IMR-90 (cell line): Measurements from ENCODE around the gene SRPK2. TPM values are rescaled to one million over a fixed set of nuclear protein-coding genes. Genes with fewer than 3 reads are reported as not detected.

Experiments
- ATAC-seq: fragments of 200-7000 bp; cut with Tn5 transposase; 2 replicates; pipeline ENCODE4 v1.9.1; 2020; ENCODE audit warnings: low read depth, mild to moderate bottlenecking, moderate library complexity
- BruUV-seq: library from RNA; stranded (reverse); fragments of 400-500 nt; replicated peaks from 2 replicates; lab custom pipeline; 2021; lab: Mats Ljungman, UMichigan
- CTCF ChIA-PET: fragments of 300-600 bp; formaldehyde crosslinking; extraction: SDS; loops from one replicate; lab custom pipeline; 2021; ENCODE audit warnings: antibody characterized with exemption; lab: Yijun Ruan, JAX
- POLR2A ChIA-PET: fragments of 300-600 bp; sonication (Branson Sonifier 250); formaldehyde crosslinking; loops from one replicate; lab custom pipeline; 2022; ENCODE audit warnings: antibody characterized with exemption; ENCODE audit not compliant: unreplicated experiment; lab: Charles Lee
- DNase-seq: peaks from one replicate; pipeline ENCODE4 v3.0.0; 2013
- H2AFZ ChIP-seq: replicated peaks from 2 replicates; pipeline ENCODE3; 2013; ENCODE audit warnings: low read length, mild to moderate bottlenecking; ENCODE audit not compliant: poor library complexity
- H2AK5ac ChIP-seq: 2 replicates; pipeline ENCODE4 v1.6.1; 2013; ENCODE audit warnings: low read depth, low read length, inconsistent platforms
- H2AK9ac ChIP-seq: replicated peaks from 2 replicates; pipeline ENCODE3; 2013; ENCODE audit warnings: mild to moderate bottlenecking, low read depth, low read length, moderate library complexity; ENCODE audit not compliant: poor library complexity
- H2BK120ac ChIP-seq: 2 replicates; pipeline ENCODE4 v1.6.1; 2013; ENCODE audit warnings: low read depth, low read length, inconsistent platforms
- H2BK15ac ChIP-seq: 3 replicates; pipeline ENCODE4 v1.6.1; 2013; ENCODE audit warnings: low read depth, low read length, inconsistent platforms
- H2BK20ac ChIP-seq: 2 replicates; pipeline ENCODE4 v1.6.1; 2013; ENCODE audit warnings: low read depth, mild to moderate bottlenecking, inconsistent platforms, low read length, moderate library complexity
- H2BK5ac ChIP-seq: 2 replicates; pipeline ENCODE4 v1.6.1; 2013; ENCODE audit warnings: mild to moderate bottlenecking, low read depth, low read length, inconsistent platforms; ENCODE audit not compliant: poor library complexity, severe bottlenecking
- H3K14ac ChIP-seq: replicated peaks from 2 replicates; pipeline ENCODE4 v1.6.1; 2013; ENCODE audit warnings: low read depth, low read length, inconsistent platforms
- H3K18ac ChIP-seq: 2 replicates; pipeline ENCODE4 v1.6.1; 2013; ENCODE audit warnings: low read depth, low read length, control low read depth
- H3K23ac ChIP-seq: 2 replicates; pipeline ENCODE4 v1.6.1; 2013; ENCODE audit warnings: low read depth, low read length, inconsistent platforms
- H3K27ac ChIP-seq: 2 replicates; pipeline ENCODE4 v1.5.1; 2013; ENCODE audit warnings: mild to moderate bottlenecking, control low read depth, low read length; ENCODE audit not compliant: insufficient read depth
- H3K27me3 ChIP-seq: 2 replicates; pipeline ENCODE4 v1.6.1; 2013; ENCODE audit warnings: low read length; ENCODE audit not compliant: control insufficient read depth, insufficient read depth
- H3K36me3 ChIP-seq: 2 replicates; pipeline ENCODE4 v1.6.1; 2013; ENCODE audit warnings: low read length, mixed read lengths; ENCODE audit not compliant: control insufficient read depth, insufficient read depth
- H3K4ac ChIP-seq: 2 replicates; pipeline ENCODE4 v1.6.1; 2013; ENCODE audit warnings: low read depth, low read length, inconsistent platforms
- H3K4me1 ChIP-seq: 2 replicates; pipeline ENCODE4 v1.6.1; 2013; ENCODE audit warnings: low read length, mixed read lengths; ENCODE audit not compliant: control insufficient read depth, insufficient read depth
- H3K4me2 ChIP-seq: 2 replicates; pipeline ENCODE4 v1.6.1; 2013; ENCODE audit warnings: low read depth, mild to moderate bottlenecking, control low read depth, low read length, moderate library complexity
- H3K4me3 ChIP-seq: 2 replicates; pipeline ENCODE4 v1.5.1; 2013; ENCODE audit warnings: low read depth, mild to moderate bottlenecking, control low read depth, low read length, moderate library complexity; ENCODE audit not compliant: insufficient read depth
- H3K56ac ChIP-seq: 2 replicates; pipeline ENCODE4 v1.6.1; 2013; ENCODE audit warnings: low read length, inconsistent platforms; ENCODE audit not compliant: insufficient read depth; ENCODE audit errors: extremely low read depth
- H3K79me1 ChIP-seq, 2 experiments: 2 replicates each; pipeline ENCODE4 v1.6.1; 2013; ENCODE audit warnings: low read length in 2 of 2, inconsistent platforms in 1 of 2, low read depth in 1 of 2
- H3K9ac ChIP-seq: 2 replicates; pipeline ENCODE4 v1.6.1; 2013; ENCODE audit warnings: low read depth, low read length, control low read depth
- H3K9me1 ChIP-seq: 2 replicates; pipeline ENCODE4 v1.6.1; 2013; ENCODE audit warnings: low read length, inconsistent platforms; ENCODE audit not compliant: insufficient read depth
- H3K9me3 ChIP-seq: 2 replicates; pipeline ENCODE4 v1.6.1; 2013; ENCODE audit warnings: low read length; ENCODE audit not compliant: control insufficient read depth, insufficient read depth
- H4K20me1 ChIP-seq: 2 replicates; pipeline ENCODE4 v1.6.1; 2013; ENCODE audit warnings: low read length, inconsistent platforms; ENCODE audit not compliant: insufficient read depth
- H4K5ac ChIP-seq: 2 replicates; pipeline ENCODE4 v1.6.1; 2013; ENCODE audit warnings: mild to moderate bottlenecking, low read depth, low read length, control low read depth
- H4K8ac ChIP-seq, 2 experiments: 2 replicates each; pipeline ENCODE4 v1.6.1; 2013; ENCODE audit warnings: low read depth in 2 of 2, low read length in 2 of 2, control low read depth in 1 of 2, inconsistent platforms in 1 of 2
- H4K91ac ChIP-seq: 2 replicates; pipeline ENCODE4 v1.6.1; 2013; ENCODE audit warnings: low read depth, low read length, inconsistent platforms; ENCODE audit not compliant: insufficient read depth
- CHD1 ChIP-seq: IDR thresholded peaks from 2 replicates; pipeline ENCODE4 v1.6.1; 2012; ENCODE audit warnings: low read depth, low read length, improper control_type of control experiment
- FOS ChIP-seq: fragments of 150-350 bp; IDR thresholded peaks from 2 replicates; pipeline ENCODE4 v1.6.1; 2016; ENCODE audit warnings: low read depth, low read length
- MAFK ChIP-seq: IDR thresholded peaks from 2 replicates; pipeline ENCODE4 v1.6.1; 2012; ENCODE audit warnings: low read depth, low read length, improper control_type of control experiment
- MXI1 ChIP-seq: IDR thresholded peaks from 2 replicates; pipeline ENCODE4 v1.6.1; 2012; ENCODE audit warnings: low read depth, mild to moderate bottlenecking, low read length, moderate library complexity, borderline replicate concordance
- POLR2A ChIP-seq: IDR thresholded peaks from 2 replicates; pipeline ENCODE4 v1.6.1; 2012; ENCODE audit warnings: mild to moderate bottlenecking, low read depth, low read length
- RAD21 ChIP-seq: IDR thresholded peaks from 2 replicates; pipeline ENCODE4 v1.6.1; 2012; ENCODE audit warnings: low read length, improper control_type of control experiment
- USF2 ChIP-seq: fragments of 150-350 bp; IDR thresholded peaks from 2 replicates; pipeline ENCODE4 v1.6.1; 2017; ENCODE audit warnings: mild to moderate bottlenecking, antibody characterized with exemption, low read length, low read depth
- WGBS, 2 experiments: methylation state at CpG; one replicate each; pipeline versions ENCODE4 v1.1.5 to v1.1.7; 2013; ENCODE audit warnings: missing lambda C conversion rate in 2 of 2; ENCODE audit not compliant: insufficient read length in 1 of 2; ENCODE audit errors: extremely low coverage in 2 of 2; 5-methylcytosine and 5-hydroxymethylcytosine counted together
- dilution Hi-C: fragments of 300-500 bp; cut with HindIII; formaldehyde crosslinking; loops from one replicate; pipeline ENCODE4 v1.14.3; 2018; ENCODE audit warnings: low sequenced_read_pairs; ENCODE audit not compliant: unreplicated experiment
- in situ Hi-C: fragments of 300-500 bp; cut with MboI; formaldehyde crosslinking; loops from 3 replicates; pipeline ENCODE4 v1.14.3; 2019; ENCODE audit warnings: low sequenced_read_pairs, inconsistent platforms, mixed read lengths
- intact Hi-C: fragments of 100-400 bp; cut with micrococcal nuclease; formaldehyde crosslinking; loops from 2 replicates; pipeline ENCODE4 v1.10.0; 2022
- polyA plus RNA-seq, 3 experiments: library from polyadenylated mRNA; depleted of rRNA; stranded (reverse); fragments of >200 nt; gene quantifications; 2 replicates each; pipeline ENCODE4 v1.2.3, GENCODE V29; 2012; ENCODE audit warnings: low replicate concordance in 1 of 3
- total RNA-seq: library from RNA; depleted of rRNA; stranded (reverse); fragments of >200 nt; gene quantifications from 2 replicates; pipeline ENCODE4 v1.2.3, GENCODE V29; 2012
- TF ChIP-seq, protein P1 (sequence below): conservative IDR thresholded peaks from 2 replicates; pipeline ENCODE4 v1.5.1; 2012; ENCODE audit warnings: mild to moderate bottlenecking, low read depth, low read length, improper control_type of control experiment

SRPK2 gene
- total and polyA plus RNA-seq, 2 of the 4 experiments (the other 2 are of a cell fraction), result 13.2 to 33.0 TPM

- in situ Hi-C loops, result no loop called here
- H3K27ac ChIP-seq, result no peak overlapping the region
- WGBS, 2 experiments, result no CpG with 5 or more reads among the region's 2 CpGs
- H2BK15ac ChIP-seq, result no peak overlapping the region
- no TSS peak for BruUV-seq
- peaks cover 3% of the 10 kb centered on the region; the same call in 1 of the 2 replicates for H3K9me1 ChIP-seq
- no peak overlapping the region for H2BK5ac ChIP-seq
- H2AFZ ChIP-seq, result no peak overlapping the region
- no peak overlapping the region for H3K9ac ChIP-seq
- H3K4ac ChIP-seq, result no peak overlapping the region
- dilution Hi-C loops, result no loop called here
- no peak overlapping the region for H2AK5ac ChIP-seq
- no peak overlapping the region for H4K8ac ChIP-seq
- no peak overlapping the region for H3K4me2 ChIP-seq
- POLR2A ChIA-PET, result no interaction called here
- DNase-seq (no peak), ATAC-seq (no peak)
- no peak overlapping the region for H3K14ac ChIP-seq
- H4K5ac ChIP-seq, result no peak overlapping the region
- peaks cover 2% of the 10 kb centered on the region; the same call in 1 of the 2 replicates for H4K20me1 ChIP-seq
- H3K4me1 ChIP-seq, result no peaks in the 10 kb centered on the region
- H3K79me1 ChIP-seq, result peaks cover 7 to 12% of the 10 kb centered on the region in 2 experiments
- no peak overlapping the region for H3K23ac ChIP-seq
- no peak overlapping the region for H2BK120ac ChIP-seq
- intact Hi-C loops, result no loop called here
- H3K18ac ChIP-seq, result no peak overlapping the region
- H2AK9ac ChIP-seq, result no peak overlapping the region
- no peak overlapping the region for H3K56ac ChIP-seq
- H3K9me3 ChIP-seq, result no peaks in the 10 kb centered on the region
- no peak overlapping the region for H2BK20ac ChIP-seq
- H4K91ac ChIP-seq, result no peak overlapping the region
- peaks cover 8% of the 10 kb centered on the region for H3K36me3 ChIP-seq
- H3K27me3 ChIP-seq, result no peaks in the 10 kb centered on the region
- no peak overlapping the region for H3K4me3 ChIP-seq
- CTCF ChIA-PET, result no interaction called here
- TF ChIP-seq, protein P1, sequence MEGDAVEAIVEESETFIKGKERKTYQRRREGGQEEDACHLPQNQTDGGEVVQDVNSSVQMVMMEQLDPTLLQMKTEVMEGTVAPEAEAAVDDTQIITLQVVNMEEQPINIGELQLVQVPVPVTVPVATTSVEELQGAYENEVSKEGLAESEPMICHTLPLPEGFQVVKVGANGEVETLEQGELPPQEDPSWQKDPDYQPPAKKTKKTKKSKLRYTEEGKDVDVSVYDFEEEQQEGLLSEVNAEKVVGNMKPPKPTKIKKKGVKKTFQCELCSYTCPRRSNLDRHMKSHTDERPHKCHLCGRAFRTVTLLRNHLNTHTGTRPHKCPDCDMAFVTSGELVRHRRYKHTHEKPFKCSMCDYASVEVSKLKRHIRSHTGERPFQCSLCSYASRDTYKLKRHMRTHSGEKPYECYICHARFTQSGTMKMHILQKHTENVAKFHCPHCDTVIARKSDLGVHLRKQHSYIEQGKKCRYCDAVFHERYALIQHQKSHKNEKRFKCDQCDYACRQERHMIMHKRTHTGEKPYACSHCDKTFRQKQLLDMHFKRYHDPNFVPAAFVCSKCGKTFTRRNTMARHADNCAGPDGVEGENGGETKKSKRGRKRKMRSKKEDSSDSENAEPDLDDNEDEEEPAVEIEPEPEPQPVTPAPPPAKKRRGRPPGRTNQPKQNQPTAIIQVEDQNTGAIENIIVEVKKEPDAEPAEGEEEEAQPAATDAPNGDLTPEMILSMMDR, result no peak
- TF ChIP-seq MXI1 (no peak), USF2 (no peak), POLR2A (no peak), CHD1 (no peak), FOS (no peak), MAFK (no peak), RAD21 (no peak)
Observed at GRCh38 chr7:105156731-105157130, 232.0 kb downstream of the SRPK2 start.
